Colon (tissue), 2 donors: ENCODE measurements around the gene GCLC.
"Not testable (repeated sequence)": the region's sequence is repeated elsewhere in the genome, so short reads cannot be mapped to it uniquely, and the experiment has no call there.

ENCODE experiments used
- FAIRE-seq: peaks from 2 replicates; lab custom pipeline; 2012; peaks lifted over from hg19 to GRCh38; lab: Jason Lieb, UNC
- donor health status: control.
- donor health status: control.

Gene GCLC

DNA sequence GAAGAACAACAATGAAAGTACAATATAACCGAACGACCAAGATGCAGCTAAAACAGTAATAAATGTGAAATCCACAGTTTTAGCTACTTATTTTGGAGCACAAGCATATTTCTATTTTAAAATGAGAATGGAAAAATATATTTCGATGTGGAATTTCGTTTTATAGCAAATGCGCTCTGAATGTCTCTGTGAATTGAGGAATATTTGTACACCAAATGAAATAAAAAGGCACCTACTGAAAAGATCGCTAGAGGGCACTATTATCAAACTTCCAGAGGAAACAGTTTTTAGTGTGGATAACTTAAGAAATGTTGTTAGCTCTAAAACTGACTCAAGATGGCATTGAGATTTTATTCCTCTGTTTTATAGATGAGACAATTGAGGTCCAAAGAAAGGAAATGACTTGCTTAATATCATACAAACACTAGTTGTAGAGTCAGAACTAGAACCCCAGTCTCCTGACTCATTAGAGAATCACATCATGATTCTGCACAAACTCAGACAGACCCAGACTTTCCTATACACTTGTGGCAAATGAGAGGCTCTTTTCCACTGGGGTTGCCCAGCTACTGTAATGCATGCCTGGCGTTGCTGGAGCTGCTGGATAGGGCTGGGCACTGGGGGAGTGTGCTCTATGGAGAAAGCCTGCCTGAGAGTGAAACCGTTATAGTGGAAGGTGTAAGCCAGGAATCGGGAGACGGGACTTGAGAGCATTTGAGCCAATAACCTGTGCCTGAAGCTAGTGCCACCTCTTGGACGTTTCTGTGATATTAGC is 51.9 kb downstream of the GCLC start:
- FAIRE-seq = no peak

GRCh38 chr6:53487080-53487479 is 57.8 kb downstream of the GCLC start:
- no peak for FAIRE-seq

DNA sequence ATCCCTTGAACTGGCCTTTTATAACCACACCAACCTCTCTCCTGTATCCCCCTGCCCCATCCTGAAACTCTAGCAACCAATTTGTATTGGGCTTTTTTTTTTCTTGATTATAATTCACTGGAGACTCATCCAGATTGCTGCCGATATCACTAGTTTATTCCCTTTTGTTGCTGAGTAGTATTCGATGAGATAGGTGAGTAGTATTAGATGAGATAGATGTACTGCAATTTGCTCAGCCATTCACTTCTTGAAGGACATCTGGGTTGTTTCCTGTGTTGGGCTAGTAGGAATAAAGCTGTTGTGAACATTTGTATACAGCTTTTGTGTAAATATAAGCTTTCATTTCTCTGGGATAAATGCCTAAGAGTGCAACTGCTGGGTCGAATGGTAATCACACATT is 58.2 kb downstream of the GCLC start:
- no peak for FAIRE-seq

- FAIRE-seq = peak; percentile 60
Measured at GRCh38 chr6:53484476-53485280, 60.2 kb downstream of the GCLC start.

- FAIRE-seq = no peak
Measured at GRCh38 chr6:53483423-53484353, 61.2 kb downstream of the GCLC start.

GRCh38 chr6:53481323-53481722 is 63.6 kb downstream of the GCLC start:
- no peak for FAIRE-seq

DNA sequence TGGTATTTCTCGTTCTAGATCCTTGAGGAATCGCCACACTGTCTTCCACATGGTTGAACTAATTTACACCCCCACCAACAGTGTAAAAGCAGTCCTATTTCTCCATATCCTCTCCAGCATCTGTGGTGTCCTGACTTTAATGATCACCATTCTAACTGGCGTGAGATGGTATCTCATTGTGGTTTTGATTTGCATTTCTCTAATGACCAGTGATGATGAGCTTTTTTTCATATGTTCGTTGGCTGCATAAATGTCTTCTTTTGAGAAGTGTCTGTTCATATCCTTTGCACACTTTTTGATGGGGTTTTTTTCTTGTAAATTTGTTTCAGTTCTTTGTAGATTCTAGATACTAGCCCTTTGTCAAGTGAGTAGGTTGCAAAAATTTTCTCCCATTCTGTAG is 64.1 kb downstream of the GCLC start:
- FAIRE-seq = not testable (repeated sequence)

DNA sequence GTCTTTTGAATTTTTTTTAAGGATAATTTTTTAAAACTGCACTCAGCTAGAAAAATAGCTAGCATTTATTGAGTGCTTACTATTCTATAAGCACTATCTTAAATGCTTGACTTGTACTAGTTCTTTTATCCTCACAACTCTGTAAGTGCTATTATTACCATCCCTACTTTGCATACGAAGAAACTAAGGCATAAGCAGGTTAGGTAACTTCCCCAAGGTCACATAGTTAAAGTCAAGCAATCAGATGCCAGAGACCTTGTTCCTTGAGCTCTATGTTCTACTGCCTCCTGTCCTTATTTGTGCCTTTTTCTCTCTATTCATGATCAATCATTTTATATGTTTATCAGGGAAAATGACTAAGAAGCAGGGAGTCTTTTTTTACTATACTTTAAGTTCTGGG is 65.0 kb downstream of the GCLC start:
- FAIRE-seq = no peak

DNA sequence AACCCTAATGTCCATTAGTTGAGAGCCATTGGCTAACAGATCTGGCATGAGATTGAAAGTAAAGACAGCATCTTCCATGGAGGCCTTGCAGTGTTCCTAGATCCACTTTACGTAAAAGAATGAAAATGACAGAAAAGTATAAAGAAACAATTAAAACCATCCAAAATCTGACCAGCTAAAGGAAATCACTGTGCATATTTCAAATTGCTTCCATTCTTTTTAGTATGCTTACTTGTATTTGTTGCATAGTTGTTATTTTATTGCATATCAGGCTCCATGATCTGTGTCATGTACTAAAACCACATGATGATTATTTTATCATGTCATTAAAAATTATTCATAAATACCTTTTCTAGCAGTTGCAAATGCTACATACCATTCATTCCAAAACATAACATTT is 67.9 kb downstream of the GCLC start:
- FAIRE-seq = no peak

GRCh38 chr6:53474010-53474409 is 70.9 kb downstream of the GCLC start:
- FAIRE-seq = no peak

DNA sequence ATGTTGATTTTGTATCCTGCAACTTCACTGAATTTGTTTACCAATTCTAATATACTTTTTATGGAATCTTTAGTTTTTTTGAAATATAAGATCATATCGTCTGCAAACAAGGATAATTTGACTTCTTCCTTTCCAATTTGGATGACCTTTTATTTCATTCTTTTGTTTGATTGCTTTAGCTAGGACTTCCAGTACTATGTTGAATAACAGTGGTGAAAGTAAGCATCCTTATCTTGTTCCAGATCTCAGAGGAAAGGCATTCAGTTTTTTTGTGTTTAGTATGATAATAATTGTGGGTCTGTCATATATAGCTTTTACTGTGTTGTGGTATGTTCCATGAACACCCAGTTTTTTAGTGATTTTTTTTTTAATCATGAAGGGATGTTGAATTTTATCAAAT is 75.7 kb downstream of the GCLC start:
- no peak for FAIRE-seq

- FAIRE-seq = no peak
Measured at GRCh38 chr6:53466257-53466656, 78.6 kb downstream of the GCLC start.

DNA sequence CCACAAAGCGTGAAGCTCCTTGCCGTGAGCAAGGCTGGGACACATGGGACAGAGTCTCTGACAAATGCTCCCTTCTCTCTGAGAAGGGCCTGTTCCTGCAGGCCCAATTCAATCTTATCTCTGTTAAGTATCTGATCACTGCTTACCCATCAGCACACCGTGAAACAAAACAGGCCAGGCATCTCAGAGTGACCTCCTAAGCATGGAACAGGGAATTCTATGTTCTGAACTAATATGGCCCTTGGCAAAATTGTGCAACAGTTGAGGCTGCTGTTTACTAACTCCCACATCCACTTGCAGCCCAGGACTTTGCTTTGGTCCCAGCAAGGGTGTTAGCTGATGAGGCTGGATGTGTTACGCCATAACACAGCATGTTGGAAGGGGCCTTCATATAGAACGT is 79.2 kb downstream of the GCLC start:
- no peak for FAIRE-seq

DNA sequence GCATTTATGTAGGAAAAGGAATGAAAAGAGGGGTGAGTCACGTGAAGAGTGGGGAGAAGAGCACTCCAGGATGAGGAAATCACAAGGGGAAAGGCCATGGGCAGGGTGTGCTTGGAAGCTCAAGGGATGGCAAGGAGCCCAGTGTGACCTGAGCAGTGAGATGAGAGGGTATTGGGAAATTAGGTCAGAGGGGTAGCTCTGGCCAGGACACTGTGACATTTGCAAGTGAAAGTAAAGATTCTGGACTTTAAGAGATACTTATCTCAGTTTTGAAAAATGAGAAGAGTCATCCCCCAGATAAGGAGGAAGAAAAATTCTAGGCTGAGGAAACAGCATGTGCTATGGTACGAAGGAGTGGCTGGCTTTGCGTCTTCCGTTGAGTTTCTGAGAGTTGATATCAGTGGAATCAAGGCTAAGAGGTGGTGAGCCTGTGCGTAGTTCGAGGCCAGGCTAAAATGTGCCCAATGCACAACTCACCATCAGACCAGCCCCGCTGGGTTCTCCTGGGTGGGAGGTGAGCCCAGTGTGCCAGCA is 79.9 kb downstream of the GCLC start:
- no peak for FAIRE-seq

GRCh38 chr6:53464483-53464882 is 80.4 kb downstream of the GCLC start:
- FAIRE-seq = no peak

DNA sequence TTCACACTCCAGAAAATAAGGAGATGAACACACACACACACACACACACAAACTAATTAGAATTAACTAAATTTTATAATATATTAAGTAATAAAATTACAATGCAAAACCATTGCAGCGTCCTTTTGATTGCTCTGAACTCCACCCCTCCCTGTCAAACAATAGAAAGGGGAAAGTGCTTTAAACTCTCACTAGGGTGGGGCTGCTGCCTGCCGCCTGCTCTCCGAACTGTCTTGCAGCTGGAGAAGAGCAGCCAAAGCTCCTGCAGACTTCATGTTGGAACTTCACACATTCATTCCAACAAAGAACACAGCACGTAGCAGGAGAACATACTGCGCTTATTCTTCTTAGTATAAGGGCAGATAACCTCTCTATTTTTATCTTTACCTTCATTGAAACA is 83.2 kb downstream of the GCLC start:
- no peak for FAIRE-seq

- FAIRE-seq = no peak
Measured at GRCh38 chr6:53461041-53461656, 83.8 kb downstream of the GCLC start.

GRCh38 chr6:53458105-53458866 is 86.6 kb downstream of the GCLC start:
- FAIRE-seq = no peak

DNA sequence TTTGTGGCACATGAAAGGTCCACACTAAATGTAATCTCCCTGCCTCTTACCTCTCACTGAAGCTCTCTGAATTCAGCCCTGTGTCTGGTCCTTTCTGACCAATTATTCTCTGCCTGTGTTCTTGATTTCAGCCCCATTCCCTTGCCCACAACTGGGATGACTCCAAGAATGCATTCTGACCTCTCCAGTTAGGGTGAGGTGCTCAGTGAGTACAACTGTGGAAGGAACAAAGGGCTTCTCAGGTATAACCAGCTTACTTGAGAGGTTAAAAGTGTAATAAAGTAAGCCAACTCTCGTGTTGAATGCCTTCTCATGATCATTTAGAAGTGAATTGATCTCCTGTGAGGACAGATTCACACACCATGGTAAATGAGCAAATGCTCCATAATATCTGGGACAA is 88.1 kb downstream of the GCLC start:
- no peak for FAIRE-seq

- FAIRE-seq = no peak
Measured at GRCh38 chr6:53455678-53456077, 89.2 kb downstream of the GCLC start.

- FAIRE-seq = no peak
Measured at GRCh38 chr6:53451165-53451564, 93.7 kb downstream of the GCLC start.
